Vagina (tissue), 2 donors: Measurements from ENCODE around the gene FOXO6.

Experiments
- CTCF ChIP-seq, 3 experiments: fragments of 450-650 bp in 2 of 3; fragments of 200-600 bp in 1 of 3; sonication (generic) in 1 of 3; IDR thresholded peaks; one replicate each; pipeline ENCODE4 v1.5.1; 2017 to 2019; ENCODE audit warnings: antibody characterized with exemption in 3 of 3, mild to moderate bottlenecking in 2 of 3, moderate library complexity in 2 of 3
- POLR2A ChIP-seq, 2 donors: fragments of 450-650 bp; IDR thresholded peaks; one replicate each; pipeline ENCODE4 v1.6.1; 2017; ENCODE audit warnings: antibody characterized with exemption in 2 of 2, mild to moderate bottlenecking in 2 of 2, moderate library complexity in 2 of 2
- POLR2AphosphoS5 ChIP-seq, 2 donors: sonication (generic); formaldehyde crosslinking; IDR thresholded peaks; one replicate each; pipeline ENCODE4 v1.9.0; 2017; ENCODE audit warnings: antibody characterized with exemption in 2 of 2, mild to moderate bottlenecking in 2 of 2, low read depth in 1 of 2; ENCODE audit not compliant: insufficient read depth in 1 of 2

DNA sequence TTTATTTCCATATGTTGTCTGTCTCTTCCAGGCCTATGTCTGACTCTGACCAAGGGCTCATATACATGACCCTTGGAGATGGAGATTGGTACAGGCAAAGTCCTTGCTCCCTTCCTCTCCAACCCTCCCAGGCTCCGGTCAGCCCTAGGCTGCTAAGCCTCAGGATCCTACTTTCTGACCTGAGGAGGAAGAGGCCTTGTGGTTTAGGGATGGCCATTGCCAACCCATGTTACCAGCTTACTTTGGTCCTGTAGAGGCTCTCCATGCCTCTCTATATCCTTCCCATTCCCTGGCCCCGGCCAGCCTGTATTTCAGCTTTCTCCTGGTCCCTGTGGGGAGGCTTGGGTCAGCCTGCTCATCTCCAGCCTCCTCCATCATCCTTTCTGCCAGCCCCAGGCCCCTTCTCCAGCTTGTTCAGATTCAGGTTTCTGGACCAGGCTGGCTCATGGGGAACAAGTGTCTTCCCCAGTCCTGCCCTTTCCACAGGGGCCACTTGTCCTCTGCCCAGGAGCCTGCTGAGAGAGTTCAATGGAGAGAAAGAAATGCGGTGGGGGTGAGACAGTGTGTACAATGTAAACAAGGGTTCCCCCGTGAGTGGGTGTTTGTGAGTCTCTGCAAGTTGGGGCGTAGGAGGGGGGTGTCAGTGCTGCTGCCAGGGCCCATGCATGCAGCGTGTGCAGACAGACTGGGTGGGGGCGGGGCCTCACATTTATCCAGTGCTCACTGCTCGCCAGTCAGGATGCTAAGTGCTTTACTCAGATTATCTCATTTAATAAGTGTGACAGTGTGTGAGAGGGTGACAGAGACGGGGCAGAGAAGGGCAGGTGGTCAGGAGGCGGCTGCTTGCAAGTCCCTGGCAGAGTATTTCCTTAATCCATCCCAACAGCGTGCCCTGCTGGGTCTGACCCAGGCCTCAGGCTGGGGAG is 31.3 kb upstream of the FOXO6 start:
- TF ChIP-seq CTCF (IDR thresholded peaks at IDR 0.05) (no peak), POLR2A (IDR thresholded peaks at IDR 0.05) (no peak), POLR2AphosphoS5 (IDR thresholded peaks at IDR 0.05; ENCODE audit: insufficient read depth in 1 of 2, low read depth in 1 of 2) (no peak)
